K562 (cell line): ENCODE results near the gene KRTAP5-7. TPM values are rescaled to one million over a fixed set of nuclear protein-coding genes. Genes with fewer than 3 reads are reported as not detected.

Experiments used
- ATAC-seq: fragments of 200-7000 bp; cut with Tn5 transposase; 3 replicates; pipeline ENCODE4 v1.9.1; 2020; ENCODE audit warnings: moderate library complexity
- BruUV-seq: library from RNA; stranded (reverse); fragments of 400-500 nt; replicated peaks from 2 replicates; lab custom pipeline; 2021; lab: Mats Ljungman, UMichigan
- CTCF ChIA-PET: fragments of 300-600 bp; formaldehyde crosslinking; extraction: SDS; loops from one replicate; lab custom pipeline; 2021; ENCODE audit warnings: low intra/inter-chr PET ratio; lab: Yijun Ruan, JAX
- POLR2A ChIA-PET: fragments of 300-600, 350-650 bp; sonication (Branson Sonifier 250); formaldehyde crosslinking; extraction: SDS; loops from one replicate; lab custom pipeline; 2021; ENCODE audit warnings: antibody characterized with exemption, inconsistent platforms; lab: Yijun Ruan, JAX
- DNase-seq, 4 experiments: peaks; one replicate each; pipeline versions ENCODE4 v3.0.0 to v3.0.0-alpha.2; 2011 to 2018; ENCODE audit warnings: low spot score in 3 of 4, mixed read lengths in 3 of 4; ENCODE audit errors: extremely low read depth in 1 of 4
- FAIRE-seq: peaks from 2 replicates; lab custom pipeline; 2011; peaks lifted over from hg19 to GRCh38; lab: Jason Lieb, UNC
- H2AFZ ChIP-seq: 2 replicates; pipeline ENCODE4 v1.6.0; 2011; ENCODE audit warnings: low read depth, low read length, control low read depth, inconsistent platforms
- H3K27ac ChIP-seq: fragments of 200-600 bp; 3 replicates; pipeline ENCODE4 v1.8.0; 2011; ENCODE audit warnings: low read depth, mild to moderate bottlenecking, control low read depth, inconsistent platforms, low read length, moderate library complexity, mixed read lengths; ENCODE audit errors: extremely low read depth
- H3K27me3 ChIP-seq, 2 experiments: fragments of 300-600 bp in 1 of 2; 2 replicates in 1 of 2; 3 replicates in 1 of 2; pipeline versions ENCODE4 v1.6.0 to v1.8.0; 2011; ENCODE audit warnings: inconsistent platforms in 2 of 2, low read length in 2 of 2, mild to moderate bottlenecking in 1 of 2, mixed read lengths in 1 of 2, moderate library complexity in 1 of 2; ENCODE audit not compliant: control insufficient read depth in 2 of 2, insufficient read depth in 2 of 2
- H3K36me3 ChIP-seq: fragments of 300-600 bp; 3 replicates; pipeline ENCODE4 v1.8.0; 2011; ENCODE audit warnings: mild to moderate bottlenecking, low read length, inconsistent platforms; ENCODE audit not compliant: control insufficient read depth, insufficient read depth
- H3K4me1 ChIP-seq, 2 experiments: fragments of 200-600 bp in 1 of 2; replicated peaks in 1 of 2; 2 replicates in 1 of 2; 3 replicates in 1 of 2; pipeline versions ENCODE4 v1.5.1 to v1.8.0; 2011; ENCODE audit warnings: inconsistent platforms in 2 of 2, low read length in 2 of 2, mild to moderate bottlenecking in 1 of 2, mixed read lengths in 1 of 2, moderate library complexity in 1 of 2; ENCODE audit not compliant: control insufficient read depth in 2 of 2, insufficient read depth in 2 of 2
- H3K4me2 ChIP-seq: 2 replicates; pipeline ENCODE4 v1.6.1; 2011; ENCODE audit warnings: low read length, control low read depth, inconsistent platforms, mixed read lengths; ENCODE audit not compliant: insufficient read depth
- H3K4me3 ChIP-seq: fragments of 200-600 bp; sonication (generic), shearing (Covaris generic); 2 replicates; pipeline ENCODE4 v1.5.1; 2016; ENCODE audit warnings: control low read depth, inconsistent platforms
- H3K79me2 ChIP-seq: fragments of 200-600 bp; 3 replicates; pipeline ENCODE4 v1.8.0; 2011; ENCODE audit warnings: low read length, inconsistent platforms; ENCODE audit not compliant: control insufficient read depth, insufficient read depth
- H3K9ac ChIP-seq, 2 experiments: 2 replicates each; pipeline versions ENCODE4 v1.6.0 to v1.6.1; 2011; ENCODE audit warnings: low read depth in 2 of 2, low read length in 2 of 2, control low read depth in 1 of 2, inconsistent platforms in 1 of 2, mild to moderate bottlenecking in 1 of 2, mixed read lengths in 1 of 2; ENCODE audit not compliant: insufficient read depth in 1 of 2
- H3K9me1 ChIP-seq: one replicate; pipeline ENCODE4 v1.6.0; 2011; ENCODE audit warnings: inconsistent platforms, mild to moderate bottlenecking, low read length, moderate library complexity; ENCODE audit not compliant: control insufficient read depth, insufficient read depth
- H3K9me3 ChIP-seq: replicated peaks from 2 replicates; pipeline ENCODE4 v1.5.1; 2011; ENCODE audit warnings: low read depth, low read length, inconsistent platforms; ENCODE audit not compliant: control insufficient read depth, insufficient read depth
- H4K20me1 ChIP-seq: replicated peaks from 2 replicates; pipeline ENCODE4 v1.6.1; 2011; ENCODE audit warnings: low read length, inconsistent platforms, mixed read lengths; ENCODE audit not compliant: control insufficient read depth, insufficient read depth
- ATF2 ChIP-seq: sonication (generic); formaldehyde crosslinking; IDR thresholded peaks from 2 replicates; pipeline ENCODE4 v1.8.1; 2022; ENCODE audit warnings: missing genetic modification reagents
- CBX3 ChIP-seq, 2 experiments: IDR thresholded peaks; 1 replicate in 1 of 2; 2 replicates in 1 of 2; pipeline ENCODE4 v1.6.1; 2012; ENCODE audit warnings: inconsistent platforms in 2 of 2, low read length in 2 of 2, borderline replicate concordance in 1 of 2, control low read depth in 1 of 2
- CHD4 ChIP-seq: fragments of 200-600 bp; sonication (generic); IDR thresholded peaks from 3 replicates; pipeline ENCODE4 v1.6.1; 2012; ENCODE audit warnings: low read depth, mild to moderate bottlenecking, mixed read lengths, low read length, inconsistent platforms; ENCODE audit not compliant: insufficient read depth, insufficient replicate concordance, poor library complexity, severe bottlenecking
- ERF ChIP-seq: fragments of 450-650 bp; formaldehyde crosslinking; IDR thresholded peaks from 2 replicates; pipeline ENCODE4 v1.4.0; 2020; ENCODE audit warnings: mild to moderate bottlenecking, mixed read lengths
- GATAD2B ChIP-seq: fragments of 450-650 bp; IDR thresholded peaks from 2 replicates; pipeline ENCODE4 v1.6.1; 2017; ENCODE audit warnings: mild to moderate bottlenecking, borderline replicate concordance
- HNRNPH1 ChIP-seq: fragments of 200-400 bp; formaldehyde crosslinking; optimal IDR thresholded peaks from 2 replicates; pipeline ENCODE3; 2017; ENCODE audit warnings: low read depth, mild to moderate bottlenecking, low read length, moderate library complexity
- NFYB ChIP-seq: IDR thresholded peaks from 2 replicates; pipeline ENCODE4 v1.6.1; 2011; ENCODE audit warnings: mild to moderate bottlenecking, moderate library complexity; ENCODE audit not compliant: insufficient read length; ENCODE audit errors: extremely low read depth
- NR2F6 ChIP-seq: fragments of 450-650 bp; formaldehyde crosslinking; IDR thresholded peaks from 2 replicates; pipeline ENCODE4 v1.4.0; 2020; ENCODE audit warnings: mild to moderate bottlenecking
- SMARCC2 ChIP-seq: fragments of 450-650 bp; IDR thresholded peaks from 2 replicates; pipeline ENCODE4 v1.6.1; 2017; ENCODE audit warnings: antibody characterized with exemption, moderate library complexity, mild to moderate bottlenecking, low read depth
- UBTF ChIP-seq, 2 experiments: IDR thresholded peaks; 2 replicates each; pipeline ENCODE4 v1.6.1; 2012; ENCODE audit warnings: improper control_type of control experiment in 2 of 2, low read depth in 2 of 2, low read length in 2 of 2, borderline replicate concordance in 1 of 2
- ZSCAN29 ChIP-seq: fragments of 450-650 bp; IDR thresholded peaks from 2 replicates; pipeline ENCODE4 v1.6.1; 2017
- ZZZ3 ChIP-seq: fragments of 450-650 bp; IDR thresholded peaks from 2 replicates; pipeline ENCODE4 v1.6.1; 2016; ENCODE audit warnings: antibody characterized with exemption, mild to moderate bottlenecking, moderate library complexity
- in situ Hi-C: fragments of 300-500 bp; cut with MboI; formaldehyde crosslinking; loops from 4 replicates; pipeline ENCODE4 v1.15.0; 2018; ENCODE audit warnings: inconsistent platforms, mixed read lengths
- intact Hi-C: fragments of 100-400 bp; cut with micrococcal nuclease; formaldehyde crosslinking; loops from 2 replicates; pipeline ENCODE4 v1.14.2; 2022
- polyA plus RNA-seq, 8 experiments: library from polyadenylated mRNA; depleted of rRNA in 4 of 8; stranded (reverse) in 5 of 8; unstranded in 3 of 8; fragments of >200 nt; fragmentation: Nextera tagmentation in 2 of 8; fragmentation: Illumina TruSeq in 1 of 8; extraction: Ambion mirVana in 2 of 8; extraction: Trizol in 1 of 8; gene quantifications; 2 replicates each; pipeline versions ENCODE4 v1.2.1 to v1.2.3, GENCODE V29; 2011 to 2014; ENCODE audit warnings: inconsistent platforms in 1 of 8, missing spikeins in 1 of 8
- total RNA-seq, 7 experiments: library from RNA; depleted of rRNA in 6 of 7; stranded (reverse); fragments of >200 nt in 6 of 7; fragmentation: Illumina TruSeq in 2 of 7; extraction: Trizol in 2 of 7; gene quantifications; 2 replicates each; pipeline versions ENCODE4 v1.2.1 to v1.2.3, GENCODE V29; 2011 to 2021; ENCODE audit warnings: low replicate concordance in 1 of 7

The KRTAP5-7 gene
- total and polyA plus RNA-seq, 9 of the 15 experiments (the other 6 are each of a cell fraction or from before 2014, with no cell fraction given): not detected

- no peaks in the 10 kb centered on the region for H3K9me3 ChIP-seq
Observed at GRCh38 chr11:71562120-71562519, 35.1 kb downstream of the KRTAP5-7 start.

More at GRCh38 chr11:71562120-71562519, 35.1 kb downstream of the KRTAP5-7 start:
- Histone ChIP-seq H3K4me1 (no peaks in the 10 kb centered on the region), H3K79me2 (no peaks in the 10 kb centered on the region), H3K9me1 (no peaks in the 10 kb centered on the region), H4K20me1 (no peaks in the 10 kb centered on the region), H3K36me3 (no peaks in the 10 kb centered on the region), H3K27me3 (peaks cover 5 to 24% of the 10 kb centered on the region in 2 experiments; a peak in 4 of 5 replicates), H3K4me3 (no peak overlapping the region)
- FAIRE-seq (no peak), ATAC-seq (no peak)
- ChIA-PET POLR2A (no interaction called here), CTCF (no interaction called here)
- in situ Hi-C loops: no loop called here
- BruUV-seq: no TSS peak
- intact Hi-C loops: no loop called here
- TF ChIP-seq SMARCC2 (no peak), HNRNPH1 (no peak), NFYB (no peak), NR2F6 (no peak), GATAD2B (no peak), CHD4 (no peak), ZSCAN29 (no peak), CBX3 (IDR thresholded peaks at IDR 0.05; ENCODE audit: borderline replicate concordance in 1 of 2, low read length in 2 of 2) (no peak), ZZZ3 (no peak), ATF2 (CRISPR knock-in tag) (no peak), UBTF (IDR thresholded peaks at IDR 0.05; ENCODE audit: borderline replicate concordance in 1 of 2, low read depth in 2 of 2, low read length in 2 of 2) (no peak), ERF (CRISPR knock-in tag) (no peak)
- TF ChIP-seq, all 486 proteins: peak for 0
- Histone ChIP-seq H2AFZ (no peak overlapping the region), H3K27ac (no peak overlapping the region), H3K4me2 (no peak overlapping the region), H3K9ac (no peak overlapping the region)
- no peak for DNase-seq
